ENCODE measurements around the gene CLTRN.

DNA sequence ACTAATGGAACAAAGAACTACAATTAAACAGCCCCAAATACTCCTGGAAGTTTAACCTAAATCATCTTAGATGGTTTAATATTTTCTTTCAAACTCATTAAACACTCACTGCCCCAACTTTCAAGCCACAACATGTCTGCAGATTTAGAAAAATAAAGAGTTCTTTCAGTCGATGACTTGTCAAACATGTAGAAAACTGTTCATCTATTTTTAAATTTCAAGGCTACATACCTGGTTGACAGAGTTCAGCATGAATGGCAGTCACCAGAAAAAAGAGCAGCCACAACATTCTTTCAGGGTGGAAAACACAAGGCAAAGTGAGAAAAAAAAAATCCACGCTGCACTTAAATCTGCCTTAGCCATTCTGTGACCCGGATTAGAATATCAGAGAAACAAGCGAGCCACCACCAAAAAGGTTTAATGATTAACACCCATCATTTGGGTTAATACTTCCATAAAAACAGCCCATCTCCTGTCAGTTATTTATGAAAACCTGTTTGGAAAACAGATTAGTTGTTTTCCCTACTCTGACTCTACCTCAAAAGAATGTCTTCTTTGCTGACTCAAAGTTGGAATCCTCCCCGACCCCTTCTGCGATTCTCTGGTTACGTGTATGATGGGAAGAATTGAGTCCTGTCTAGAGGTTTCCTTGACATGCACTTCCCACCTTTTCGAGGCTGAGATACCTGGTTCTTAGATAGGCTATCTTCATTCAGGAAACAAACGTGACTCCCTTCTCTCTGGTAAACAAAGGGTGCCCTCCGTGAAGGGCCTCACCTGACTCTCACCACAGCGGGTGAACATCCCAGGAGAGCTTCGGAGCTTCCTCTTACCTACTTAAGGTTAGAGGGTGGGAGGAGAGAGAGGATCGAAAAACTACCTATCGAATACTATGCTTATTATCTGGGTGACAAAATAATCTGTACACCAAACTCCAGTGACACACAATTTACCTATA, at the start of gene CLTRN:
- TF ChIP-seq CTCF (IDR thresholded peaks at IDR 0.05; ENCODE audit: borderline replicate concordance, extremely low read depth, low read length, poor library complexity, severe bottlenecking): no peak
- no peak for TF ChIP-seq EZH2 (IDR thresholded peaks at IDR 0.05; ENCODE audit: borderline replicate concordance, low read depth, low read length, severe bottlenecking)
